NCI-H524 (cell line): ENCODE data around the gene CHCHD3.

Experiments
- DNase-seq, 2 experiments: peaks; one replicate each; lab custom pipeline; 2025; lab: John Stamatoyannopoulos, UW

CHCHD3 gene

GRCh38 chr7:133077394-133077793 is 4.5 kb downstream of the CHCHD3 start:
- DNase-seq = no peak

- no peak for DNase-seq
Observed at GRCh38 chr7:133076142-133076541, 5.7 kb downstream of the CHCHD3 start.

DNA sequence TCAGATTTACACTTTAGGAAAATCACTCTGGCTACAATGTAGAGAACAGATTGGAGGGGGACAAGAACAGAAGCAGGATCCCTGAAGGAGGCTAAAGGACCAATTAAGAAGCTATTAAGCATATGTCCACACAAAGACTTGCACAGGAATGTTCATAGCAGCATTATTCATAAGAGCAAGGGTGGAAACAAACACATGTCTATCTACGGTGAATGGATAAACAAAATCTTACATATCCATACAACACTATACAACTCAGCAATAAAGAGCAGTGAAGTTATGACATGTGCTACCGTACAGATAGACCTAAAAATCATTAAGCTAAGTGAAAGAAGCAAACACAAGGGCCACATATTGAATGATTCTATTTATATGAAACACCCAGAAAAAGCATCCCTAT is 10.4 kb downstream of the CHCHD3 start:
- peak; percentile 73 to 88 for DNase-seq

GRCh38 chr7:133070562-133070961 is 11.3 kb downstream of the CHCHD3 start:
- DNase-seq = no peak

DNA sequence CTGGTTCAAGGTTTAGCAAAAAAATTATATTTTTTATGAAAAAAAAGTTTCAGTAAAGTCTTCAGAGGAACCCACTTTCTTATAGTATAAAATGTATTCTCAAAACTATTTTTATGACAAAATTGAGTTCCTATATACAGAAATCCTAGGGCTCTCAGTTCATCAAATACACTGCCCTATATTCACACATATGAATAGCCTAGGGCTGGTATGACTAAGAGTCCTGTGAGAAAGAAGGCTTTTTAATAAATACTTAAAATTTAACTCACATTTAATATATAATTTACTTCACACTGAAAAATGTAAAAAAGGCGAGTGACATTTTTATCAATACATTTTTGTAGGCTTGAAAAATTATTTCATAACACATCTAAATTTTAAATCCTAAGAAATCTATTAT is 16.6 kb downstream of the CHCHD3 start:
- no peak for DNase-seq

DNA sequence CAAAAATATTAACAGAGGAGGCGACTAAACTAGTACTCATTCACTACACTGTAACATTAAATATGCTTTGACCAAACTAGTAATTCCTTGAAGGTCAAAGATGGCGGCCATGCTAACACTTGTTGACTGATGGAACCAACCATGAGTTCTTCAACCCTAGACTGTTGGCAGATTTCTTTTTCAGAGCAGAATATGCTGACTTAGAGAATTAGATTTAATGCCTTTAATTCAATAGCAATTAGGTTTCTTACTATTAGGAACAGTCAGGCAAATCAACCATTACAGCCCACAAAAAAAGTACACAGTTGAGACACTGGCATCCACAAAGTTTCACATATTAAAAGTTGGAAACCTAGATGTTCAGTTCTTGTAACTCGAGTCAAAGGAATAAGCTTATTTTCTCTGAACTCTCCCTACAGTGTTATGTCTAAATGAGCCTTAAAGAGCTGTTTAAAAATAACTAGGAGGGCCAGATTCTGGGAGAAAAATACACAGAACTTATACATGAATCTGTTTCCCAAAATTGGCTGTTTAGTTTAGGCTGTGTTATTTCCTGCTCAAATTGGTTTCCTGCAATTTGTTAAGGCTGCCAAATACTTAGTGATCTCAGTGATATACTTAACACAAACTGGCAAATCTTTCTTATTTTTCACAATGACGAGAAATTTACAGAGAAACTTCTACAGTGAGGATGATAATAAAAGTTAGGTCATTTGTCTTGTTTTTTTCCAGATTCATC is 17.6 kb downstream of the CHCHD3 start:
- no peak for DNase-seq

- DNase-seq = peak; percentile 44 to 63
Observed at GRCh38 chr7:133061792-133062191, 20.1 kb downstream of the CHCHD3 start.

GRCh38 chr7:133061357-133061756 is 20.5 kb downstream of the CHCHD3 start:
- DNase-seq = peak in 1 of 2 experiments; percentile 44

- no peak for DNase-seq
Observed at GRCh38 chr7:133060004-133060403, 21.9 kb downstream of the CHCHD3 start.

GRCh38 chr7:133059263-133059662 is 22.6 kb downstream of the CHCHD3 start:
- DNase-seq = no peak

DNA sequence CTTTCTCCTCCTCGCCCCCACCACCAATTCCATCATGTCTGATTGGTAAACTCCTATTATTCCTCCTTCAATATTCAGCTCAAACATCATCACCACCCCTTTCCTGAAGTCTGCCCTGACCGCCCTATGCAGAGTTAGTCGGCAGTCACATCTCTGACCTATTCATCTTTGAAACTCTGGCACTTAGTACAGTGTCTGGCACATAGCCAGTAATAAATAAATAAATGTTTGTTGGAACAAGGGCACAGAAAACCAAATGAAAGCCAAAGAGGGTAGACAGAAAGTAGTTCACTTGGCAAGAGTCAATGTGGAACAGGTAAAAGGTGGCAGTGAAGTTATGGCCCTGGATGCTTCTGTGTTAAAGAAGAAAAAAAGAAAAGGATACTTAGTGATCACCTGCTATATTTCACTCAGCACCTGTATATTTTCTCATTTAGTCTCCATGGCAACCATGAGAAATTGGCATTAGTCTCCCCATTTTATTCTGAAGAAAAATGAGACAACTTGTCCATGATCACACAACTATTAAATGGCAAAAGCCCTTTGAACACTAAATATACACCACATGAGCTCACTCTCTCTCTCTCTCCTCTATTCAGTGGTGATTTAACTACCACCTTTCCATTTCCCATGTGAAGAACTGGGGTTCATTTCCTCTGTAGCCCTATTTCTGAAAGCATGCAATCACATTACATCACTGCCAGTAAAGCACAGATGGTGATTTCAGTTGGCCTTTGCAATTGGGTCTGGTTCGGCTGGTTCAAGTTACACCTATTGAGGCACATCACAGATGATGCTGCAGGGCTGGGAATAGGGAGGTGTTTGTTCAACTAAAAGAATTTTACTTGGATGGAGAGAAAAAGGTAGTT is 25.3 kb downstream of the CHCHD3 start:
- no peak for DNase-seq

DNA sequence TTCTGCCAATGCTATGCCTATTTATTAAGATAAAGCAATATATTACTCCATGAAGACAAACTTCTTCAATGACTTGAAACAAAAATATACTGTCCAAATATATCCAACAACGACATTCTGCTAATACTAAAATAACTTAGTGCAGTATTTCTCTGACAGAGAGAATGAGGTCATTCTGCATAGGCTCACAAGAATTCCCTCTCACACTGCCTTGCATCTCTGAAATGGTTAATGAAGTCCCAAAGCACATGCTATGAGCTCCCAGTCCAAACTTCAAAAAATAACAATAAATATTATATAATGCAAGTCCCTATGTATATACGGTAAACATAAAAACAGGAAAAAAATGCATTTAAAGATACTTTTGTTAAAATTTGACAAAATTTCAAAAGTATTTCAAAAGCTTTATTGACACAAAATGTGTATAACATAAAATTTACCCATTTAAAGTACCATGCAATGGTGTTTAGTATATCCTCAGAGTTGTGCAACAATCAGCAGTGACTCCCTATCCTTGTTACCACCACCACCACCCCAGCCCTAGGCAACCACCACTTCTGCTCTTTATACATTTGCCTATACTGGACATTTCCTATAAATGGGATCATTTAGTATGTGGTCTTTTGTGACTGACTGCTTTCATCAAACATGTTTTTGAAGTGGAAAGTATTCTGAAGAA is 27.6 kb downstream of the CHCHD3 start:
- no peak for DNase-seq

- no peak for DNase-seq
Observed at GRCh38 chr7:133053321-133053891, 28.5 kb downstream of the CHCHD3 start.

- no peak for DNase-seq
Observed at GRCh38 chr7:133052826-133053225, 29.1 kb downstream of the CHCHD3 start.

GRCh38 chr7:133052401-133052756 is 29.5 kb downstream of the CHCHD3 start:
- DNase-seq = no peak

DNA sequence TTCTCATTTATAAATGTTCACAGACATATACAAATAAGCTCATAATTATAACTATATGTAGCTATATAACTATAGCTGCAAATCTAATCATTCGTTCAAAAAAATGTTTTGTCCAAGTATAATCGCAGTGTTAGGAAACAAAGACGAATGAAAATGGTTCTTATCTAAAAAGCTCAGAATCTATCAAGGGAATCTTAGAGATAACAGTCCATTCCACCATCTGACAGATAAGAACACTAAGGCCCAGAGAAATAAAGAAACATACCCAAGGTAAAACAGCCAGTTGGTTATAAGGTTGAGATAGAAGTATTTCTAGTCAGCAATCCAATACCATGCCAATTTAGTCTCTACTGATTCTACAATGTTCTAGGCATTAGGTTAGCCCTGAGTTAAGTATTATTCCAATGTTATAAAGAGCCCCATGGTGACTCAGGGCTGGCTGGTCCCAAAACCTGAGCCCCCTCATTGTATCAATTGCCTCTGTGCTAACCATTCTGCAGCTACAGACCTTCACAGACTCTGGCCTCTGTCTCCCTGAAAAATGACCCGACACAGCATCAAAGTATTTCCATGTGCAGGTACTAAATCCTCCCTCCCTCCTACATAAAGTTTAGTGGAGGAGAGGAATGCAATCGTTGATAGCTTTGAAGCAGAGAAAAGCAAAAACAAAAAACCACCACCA is 30.0 kb downstream of the CHCHD3 start:
- DNase-seq = no peak

DNA sequence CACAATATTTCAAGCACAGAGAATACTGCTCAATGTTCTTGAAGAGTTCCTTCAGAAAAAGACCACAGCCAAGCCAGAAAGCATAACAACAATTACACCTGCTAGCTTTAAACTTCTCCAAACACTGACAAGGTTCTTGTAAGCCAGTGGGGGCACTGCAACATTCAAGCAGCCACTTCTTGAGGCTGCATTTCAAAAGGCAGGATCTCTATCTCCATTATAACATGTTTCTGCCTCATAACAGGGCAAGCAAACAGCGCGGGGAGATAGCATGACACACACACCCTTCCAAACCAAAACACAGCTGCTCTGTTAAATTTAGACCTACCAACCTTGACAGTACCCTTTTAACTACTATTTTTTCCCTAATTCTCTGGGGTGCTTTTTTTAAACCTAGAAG is 30.8 kb downstream of the CHCHD3 start:
- DNase-seq = no peak

- DNase-seq = no peak
Observed at GRCh38 chr7:133050200-133050995, 31.5 kb downstream of the CHCHD3 start.

- no peak for DNase-seq
Observed at GRCh38 chr7:133048589-133048988, 33.3 kb downstream of the CHCHD3 start.

GRCh38 chr7:133047321-133047720 is 34.6 kb downstream of the CHCHD3 start:
- no peak for DNase-seq
